Upper lobe of left lung (tissue), 6 donors: Measurements from ENCODE around the gene BCAS3. TPM values are rescaled to one million over a fixed set of nuclear protein-coding genes. Genes with fewer than 3 reads are reported as not detected.
A peak's percentile ranks its signal among the peaks of the same experiment; 100 is the strongest.

Source experiments
- ATAC-seq, 2 donors: fragments of 200-7000 bp; cut with Tn5 transposase; one replicate each; pipeline ENCODE4 v1.9.1; 2022; ENCODE audit warnings: mild to moderate bottlenecking in 2 of 2, moderate library complexity in 2 of 2; ENCODE audit not compliant: low FRiP score in 2 of 2
- DNase-seq, 2 donors: peaks; one replicate each; pipeline ENCODE4 v3.0.0-alpha.2; 2019 to 2020
- H3K27ac ChIP-seq, 4 donors: fragments of 200-600 bp; sonication (generic); one replicate each; pipeline ENCODE4 v1.5.1; 2016 to 2019
- H3K27me3 ChIP-seq, 4 donors: fragments of 200-600 bp; sonication (generic); one replicate each; pipeline ENCODE4 v1.5.1; 2017 to 2019
- H3K36me3 ChIP-seq, 4 donors: fragments of 200-600 bp; sonication (generic); one replicate each; pipeline ENCODE4 v1.5.1; 2016 to 2019
- H3K4me1 ChIP-seq, 4 donors: fragments of 200-600 bp; sonication (generic); one replicate each; pipeline ENCODE4 v1.5.1; 2018 to 2019
- H3K4me3 ChIP-seq, 4 donors: fragments of 200-600 bp; sonication (generic); one replicate each; pipeline ENCODE4 v1.5.1; 2017 to 2019; ENCODE audit warnings: mild to moderate bottlenecking in 2 of 4, moderate library complexity in 1 of 4
- H3K9me3 ChIP-seq, 4 donors: fragments of 200-600 bp; sonication (generic); one replicate each; pipeline ENCODE4 v1.5.1; 2018 to 2019
- EP300 ChIP-seq, 4 donors: sonication (generic); formaldehyde crosslinking; IDR thresholded peaks; one replicate each; pipeline ENCODE4 v1.5.1; 2017; ENCODE audit warnings: antibody characterized with exemption in 4 of 4, control low read depth in 2 of 4
- POLR2A ChIP-seq, 4 donors: fragments of 450-650 bp; IDR thresholded peaks; one replicate each; pipeline ENCODE4 v1.5.1; 2016 to 2017; ENCODE audit warnings: antibody characterized with exemption in 4 of 4, mild to moderate bottlenecking in 2 of 4
- POLR2AphosphoS5 ChIP-seq, 2 donors: sonication (generic); formaldehyde crosslinking; IDR thresholded peaks; one replicate each; pipeline ENCODE4 v1.5.1; 2017; ENCODE audit warnings: antibody characterized with exemption in 2 of 2
- WGBS, 2 donors: methylation state at CpG; one replicate each; pipeline ENCODE4 v1.1.5; 2017 to 2018; 5-methylcytosine and 5-hydroxymethylcytosine counted together
- total RNA-seq, 6 donors: library from RNA; depleted of rRNA in 4 of 6; stranded (reverse); fragments of >200 nt in 4 of 6; gene quantifications; one replicate each; pipeline versions ENCODE4 v1.1.0 to v1.2.1, GENCODE V29; 2016 to 2021
- TF ChIP-seq, protein P1 (sequence below), 6 experiments: fragments of 450-650 bp in 4 of 6; fragments of 200-600 bp in 2 of 6; sonication (generic) in 2 of 6; IDR thresholded peaks; one replicate each; pipeline ENCODE4 v1.5.1; 2016 to 2019; ENCODE audit warnings: antibody characterized with exemption in 6 of 6
- donor health status: DM: no; HTN: no; CAD: no; lungs with moderate emphysema.
- donor health status: DM: no; HTN: yes; CAD: no; lungs with severe emphysema.

BCAS3 gene
- total RNA-seq, 6 donors from 2014 or later = 20.1 to 111 (median 37.0) TPM

DNA sequence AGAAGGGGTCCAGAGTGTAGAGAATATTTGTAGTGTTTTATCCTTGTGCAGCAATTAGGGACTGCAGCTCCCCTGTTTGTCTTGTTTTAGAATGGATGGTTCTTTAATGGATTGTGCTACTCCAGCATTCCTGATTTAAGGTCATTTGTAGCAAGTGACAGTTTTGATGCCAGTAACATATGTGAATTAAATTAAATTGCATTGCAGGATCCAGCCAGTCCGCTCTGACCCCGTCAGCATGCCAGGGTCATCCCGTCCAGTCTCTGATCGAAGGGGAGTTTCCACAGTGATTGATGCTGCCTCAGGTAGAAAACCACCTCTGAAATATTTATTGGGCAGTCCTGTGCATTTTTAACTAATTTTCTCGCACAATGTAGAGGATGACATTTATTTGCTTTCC lies 406.6 kb downstream of the BCAS3 start:
- Histone ChIP-seq H3K27ac (no peak overlapping the region), H3K27me3 (no peaks in the 10 kb centered on the region), H3K36me3 (no peaks in the 10 kb centered on the region), H3K9me3 (no peaks in the 10 kb centered on the region), H3K4me1 (no peaks in the 10 kb centered on the region), H3K4me3 (no peak overlapping the region)
- 96 to 97% methylated on average over 5 of the region's 5 CpGs for WGBS, 2 donors
- TF ChIP-seq, protein P1, sequence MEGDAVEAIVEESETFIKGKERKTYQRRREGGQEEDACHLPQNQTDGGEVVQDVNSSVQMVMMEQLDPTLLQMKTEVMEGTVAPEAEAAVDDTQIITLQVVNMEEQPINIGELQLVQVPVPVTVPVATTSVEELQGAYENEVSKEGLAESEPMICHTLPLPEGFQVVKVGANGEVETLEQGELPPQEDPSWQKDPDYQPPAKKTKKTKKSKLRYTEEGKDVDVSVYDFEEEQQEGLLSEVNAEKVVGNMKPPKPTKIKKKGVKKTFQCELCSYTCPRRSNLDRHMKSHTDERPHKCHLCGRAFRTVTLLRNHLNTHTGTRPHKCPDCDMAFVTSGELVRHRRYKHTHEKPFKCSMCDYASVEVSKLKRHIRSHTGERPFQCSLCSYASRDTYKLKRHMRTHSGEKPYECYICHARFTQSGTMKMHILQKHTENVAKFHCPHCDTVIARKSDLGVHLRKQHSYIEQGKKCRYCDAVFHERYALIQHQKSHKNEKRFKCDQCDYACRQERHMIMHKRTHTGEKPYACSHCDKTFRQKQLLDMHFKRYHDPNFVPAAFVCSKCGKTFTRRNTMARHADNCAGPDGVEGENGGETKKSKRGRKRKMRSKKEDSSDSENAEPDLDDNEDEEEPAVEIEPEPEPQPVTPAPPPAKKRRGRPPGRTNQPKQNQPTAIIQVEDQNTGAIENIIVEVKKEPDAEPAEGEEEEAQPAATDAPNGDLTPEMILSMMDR (IDR thresholded peaks at IDR 0.05) = no peak
- no peak for TF ChIP-seq POLR2AphosphoS5 (IDR thresholded peaks at IDR 0.05)
- no peak for TF ChIP-seq EP300 (IDR thresholded peaks at IDR 0.05)
- no peak for TF ChIP-seq POLR2A (IDR thresholded peaks at IDR 0.05)
- ATAC-seq (no peak), DNase-seq (no peak)

DNA sequence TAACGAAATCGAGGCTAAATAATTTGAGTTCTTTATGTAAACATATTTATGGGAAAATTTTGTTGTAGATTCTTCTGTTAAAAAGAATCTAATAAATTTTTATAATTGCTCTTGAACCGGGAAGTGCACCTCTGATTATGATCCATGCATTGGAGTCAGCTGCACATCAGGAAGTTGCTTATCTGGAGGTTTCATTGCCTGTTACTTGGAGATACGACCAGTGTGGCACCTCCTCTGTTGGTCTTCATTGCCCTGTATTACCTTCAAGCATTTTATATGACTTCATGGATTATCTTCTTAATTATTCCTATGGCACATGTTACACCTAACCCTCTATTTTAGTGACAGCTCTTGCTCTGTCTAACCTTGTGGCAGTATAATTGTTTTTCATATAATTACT lies 409.4 kb downstream of the BCAS3 start:
- H3K36me3 ChIP-seq = no peaks in the 10 kb centered on the region
- 80 to 87% methylated on average over 4 of the region's 4 CpGs for WGBS, 2 donors
- DNase-seq = no peak
- ATAC-seq = no peak
- H3K9me3 ChIP-seq = no peaks in the 10 kb centered on the region
- no peak overlapping the region for H3K4me3 ChIP-seq
- H3K27ac ChIP-seq = no peak overlapping the region
- no peaks in the 10 kb centered on the region for H3K27me3 ChIP-seq
- TF ChIP-seq EP300 (IDR thresholded peaks at IDR 0.05) = no peak
- no peak for TF ChIP-seq POLR2A (IDR thresholded peaks at IDR 0.05)
- H3K4me1 ChIP-seq = no peaks in the 10 kb centered on the region

DNA sequence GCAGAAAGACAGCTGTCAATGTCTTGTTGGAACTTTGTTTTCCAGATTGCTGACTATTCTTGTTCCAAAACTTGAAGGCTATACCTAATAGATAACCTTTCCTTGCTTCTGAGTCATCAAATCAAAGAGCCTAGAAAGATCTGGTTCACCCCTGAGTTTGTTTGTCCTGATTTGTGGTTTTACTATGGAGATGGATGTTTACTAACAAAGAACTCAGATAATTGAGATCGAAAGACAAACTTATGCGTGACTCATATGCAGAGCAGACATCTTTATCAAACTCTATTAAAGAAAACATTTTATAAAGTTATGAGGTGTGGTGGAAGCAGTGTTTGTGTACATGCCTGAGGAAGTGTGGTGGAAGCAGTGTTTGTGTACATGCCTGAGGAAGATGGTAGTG lies 410.9 kb downstream of the BCAS3 start:
- H3K9me3 ChIP-seq = peaks cover 0 to 3% (median 0%) of the 10 kb centered on the region in 4 donors
- 65 to 68% methylated on average over 2 of the region's 2 CpGs for WGBS, 2 donors
- no peaks in the 10 kb centered on the region for H3K36me3 ChIP-seq
- no peaks in the 10 kb centered on the region for H3K27me3 ChIP-seq
- no peak overlapping the region for H3K4me3 ChIP-seq
- DNase-seq (no peak), ATAC-seq (no peak)
- H3K27ac ChIP-seq = peak overlapping the region in 1 of 4 donors; percentile 28
- TF ChIP-seq, protein P1 (IDR thresholded peaks at IDR 0.05) = no peak
- TF ChIP-seq POLR2AphosphoS5 (IDR thresholded peaks at IDR 0.05) (peak in 1 of 2 donors; percentile 21), EP300 (IDR thresholded peaks at IDR 0.05) (peak in 1 of 4 donors; percentile 19)
- no peaks in the 10 kb centered on the region for H3K4me1 ChIP-seq

DNA sequence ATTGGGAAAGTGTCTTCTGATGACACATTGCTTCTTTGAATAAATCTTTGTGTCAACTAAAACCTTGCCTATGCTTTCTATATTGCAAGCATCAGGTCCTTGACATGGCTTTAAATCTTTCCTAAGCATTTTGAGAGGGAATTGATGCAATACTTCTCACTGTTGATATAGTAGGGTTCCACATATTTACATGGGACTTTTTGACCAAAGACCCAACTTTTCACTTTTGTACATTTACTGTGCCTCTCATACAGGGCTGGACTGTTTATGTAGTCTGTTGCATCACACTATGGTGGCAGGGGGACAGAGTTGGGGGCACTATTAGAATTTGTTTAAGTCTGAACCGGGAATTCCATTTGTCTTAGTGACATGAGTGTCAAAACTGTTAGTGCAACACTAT lies 413.4 kb downstream of the BCAS3 start:
- Histone ChIP-seq H3K27me3 (no peaks in the 10 kb centered on the region), H3K4me3 (no peak overlapping the region), H3K27ac (no peak overlapping the region), H3K9me3 (peaks cover 0 to 3% (median 0%) of the 10 kb centered on the region in 4 donors), H3K36me3 (no peaks in the 10 kb centered on the region), H3K4me1 (no peaks in the 10 kb centered on the region)
- TF ChIP-seq EP300 (IDR thresholded peaks at IDR 0.05) = no peak
- no peak for TF ChIP-seq POLR2AphosphoS5 (IDR thresholded peaks at IDR 0.05)
- TF ChIP-seq, protein P1 (IDR thresholded peaks at IDR 0.05) = no peak
- TF ChIP-seq POLR2A (IDR thresholded peaks at IDR 0.05) = no peak
- ATAC-seq (no peak), DNase-seq (no peak)
- 52 to 53% methylated on average over 1 of the region's 1 CpG for WGBS, 2 donors

DNA sequence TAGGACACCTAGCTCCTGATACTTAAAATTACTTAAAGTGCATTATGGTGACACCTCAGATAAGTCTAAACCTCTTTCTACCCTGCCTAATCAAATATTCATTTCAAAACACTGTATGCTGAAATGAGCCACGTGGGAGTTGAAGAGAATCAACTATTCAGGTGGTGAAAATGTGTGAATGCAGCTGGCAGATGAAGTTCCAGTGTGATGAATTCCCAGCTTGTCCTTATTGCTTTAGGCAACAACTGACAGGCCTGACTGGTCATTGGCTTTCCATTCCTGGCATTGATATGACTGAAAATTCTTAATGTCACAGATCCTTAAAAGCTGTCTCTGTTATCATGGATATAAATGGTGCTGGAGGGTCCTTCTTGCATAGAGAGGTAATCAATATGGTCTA lies 420.1 kb downstream of the BCAS3 start:
- no peak for TF ChIP-seq EP300 (IDR thresholded peaks at IDR 0.05)
- TF ChIP-seq POLR2A (IDR thresholded peaks at IDR 0.05) = no peak
- TF ChIP-seq, protein P1 (IDR thresholded peaks at IDR 0.05) = no peak
- TF ChIP-seq POLR2AphosphoS5 (IDR thresholded peaks at IDR 0.05) = no peak
- no peak overlapping the region for H3K27ac ChIP-seq
- H3K36me3 ChIP-seq = no peaks in the 10 kb centered on the region
- H3K4me3 ChIP-seq = no peak overlapping the region
- no peak for ATAC-seq
- 88% methylated on average over 1 of the region's 1 CpG for WGBS, 2 donors
- H3K9me3 ChIP-seq = no peaks in the 10 kb centered on the region
- H3K4me1 ChIP-seq = no peaks in the 10 kb centered on the region
- DNase-seq = no peak
- no peaks in the 10 kb centered on the region for H3K27me3 ChIP-seq
